Esophagus squamous epithelium (tissue), 5 donors: Measurements from ENCODE around the gene PCDHGA7. TPM values are rescaled to one million over a fixed set of nuclear protein-coding genes. Genes with fewer than 3 reads are reported as not detected.

Experiments
- DNase-seq: peaks from one replicate; lab custom pipeline; 2025; lab: John Stamatoyannopoulos, UW
- H3K27ac ChIP-seq, 4 donors: fragments of 200-600 bp; sonication (generic); one replicate each; pipeline ENCODE4 v1.5.1; 2016 to 2019; ENCODE audit warnings: mild to moderate bottlenecking in 1 of 4
- H3K27me3 ChIP-seq, 4 donors: fragments of 200-600 bp; sonication (generic); 1 replicate in 3 of 4; 2 replicates in 1 of 4; pipeline versions ENCODE4 v1.5.1 to v1.6.0; 2017 to 2021; ENCODE audit warnings: antibody characterized with exemption in 1 of 4
- H3K36me3 ChIP-seq, 3 donors: fragments of 200-600 bp; sonication (generic); one replicate each; pipeline ENCODE4 v1.5.1; 2016 to 2019
- H3K4me1 ChIP-seq, 3 donors: fragments of 200-600 bp; sonication (generic); one replicate each; pipeline ENCODE4 v1.5.1; 2017 to 2019
- H3K4me3 ChIP-seq, 4 donors: fragments of 200-600 bp; sonication (generic); 1 replicate in 3 of 4; 2 replicates in 1 of 4; pipeline ENCODE4 v1.5.1; 2016 to 2019; ENCODE audit warnings: mild to moderate bottlenecking in 2 of 4, moderate library complexity in 1 of 4
- H3K9me3 ChIP-seq, 3 donors: fragments of 200-600 bp; sonication (generic); one replicate each; pipeline ENCODE4 v1.5.1; 2016 to 2019
- CTCF ChIP-seq, 6 experiments: fragments of 450-650 bp in 4 of 6; fragments of 200-600 bp in 2 of 6; sonication (generic) in 2 of 6; IDR thresholded peaks; one replicate each; pipeline ENCODE4 v1.5.1; 2016 to 2019; ENCODE audit warnings: antibody characterized with exemption in 6 of 6, mild to moderate bottlenecking in 4 of 6, moderate library complexity in 4 of 6
- POLR2A ChIP-seq, 4 donors: fragments of 450-650 bp; IDR thresholded peaks; one replicate each; pipeline ENCODE4 v1.6.1; 2017; ENCODE audit warnings: antibody characterized with exemption in 4 of 4, mild to moderate bottlenecking in 4 of 4, moderate library complexity in 3 of 4
- WGBS, 2 donors: methylation state at CpG; one replicate each; pipeline ENCODE4 v1.1.5; 2018; 5-methylcytosine and 5-hydroxymethylcytosine counted together
- intact Hi-C: fragments of 100-400 bp; cut with DNase I; formaldehyde crosslinking; loops from one replicate; pipeline ENCODE4 v1.15.0; 2022
- total RNA-seq, 4 donors: library from RNA; depleted of rRNA; stranded (reverse); fragments of >200 nt; gene quantifications; one replicate each; pipeline ENCODE4 v1.1.0, GENCODE V29; 2016
- donor health status: DM: yes; HTN: yes; CAD: no.

Gene PCDHGA7
- total RNA-seq, 4 donors from 2014 or later = 0.32 to 3.2 (median 2.5) TPM

GRCh38 chr5:141419074-141419880 lies 36.7 kb downstream of the PCDHGA7 start:
- Histone ChIP-seq H3K27me3 (peaks cover 0 to 47% (median 0%) of the 10 kb centered on the region in 4 donors), H3K4me3 (peak overlapping the region in 1 of 4 donors; percentile 57), H3K9me3 (peaks cover 23 to 100% (median 92%) of the 10 kb centered on the region in 3 donors), H3K36me3 (peaks cover 0 to 9% (median 0%) of the 10 kb centered on the region in 3 donors), H3K27ac (no peak overlapping the region), H3K4me1 (peaks cover 0 to 8% (median 0%) of the 10 kb centered on the region in 3 donors)
- DNase-seq = no peak
- no peak for TF ChIP-seq POLR2A (IDR thresholded peaks at IDR 0.05)
- TF ChIP-seq CTCF (IDR thresholded peaks at IDR 0.05) = no peak
- intact Hi-C loops = loop anchor here (10.0 kb wide), 2 partner anchors 106 to 136 kb away; no protein-coding TSS in a partner anchor
- 34 to 47% methylated on average over 8 to 14 of the region's 74 CpGs for WGBS, 2 donors

GRCh38 chr5:141420855-141421488 lies 38.4 kb downstream of the PCDHGA7 start, which contains the start of gene PCDHGA11:
PCDHGA11 (plus strand) TSS chr5:141421051; CDS start chr5:141421228, 177 bp downstream.
- Histone ChIP-seq H3K4me1 (peaks cover 0 to 8% (median 0%) of the 10 kb centered on the region in 3 donors), H3K27me3 (peaks cover 0 to 36% (median 0%) of the 10 kb centered on the region in 4 donors), H3K27ac (no peak within 1 kb of the TSS), H3K36me3 (peaks cover 0 to 9% (median 0%) of the 10 kb centered on the region in 3 donors), H3K9me3 (peaks cover 23 to 100% (median 92%) of the 10 kb centered on the region in 3 donors), H3K4me3 (peak within 1 kb of the TSS in 3 of 4 donors; percentile 24 to 58 (median 31))
- DNase-seq = no peak
- WGBS, 2 donors = 13 to 28% methylated on average over 16 to 31 of the region's 42 CpGs
- TF ChIP-seq CTCF (IDR thresholded peaks at IDR 0.05) (peak in 5 of 6 experiments; percentile 15 to 44 (median 24)), POLR2A (IDR thresholded peaks at IDR 0.05) (no peak)
- intact Hi-C loops = no loop called here

GRCh38 chr5:141421489-141421855 lies 38.9 kb downstream of the PCDHGA7 start:
- Histone ChIP-seq H3K27me3 (peaks cover 0 to 36% (median 0%) of the 10 kb centered on the region in 4 donors), H3K4me1 (peaks cover 0 to 8% (median 0%) of the 10 kb centered on the region in 3 donors), H3K9me3 (peaks cover 23 to 100% (median 93%) of the 10 kb centered on the region in 3 donors), H3K4me3 (peak overlapping the region in 3 of 4 donors; percentile 24 to 58 (median 31)), H3K36me3 (peaks cover 0 to 9% (median 0%) of the 10 kb centered on the region in 3 donors), H3K27ac (no peak overlapping the region)
- DNase-seq = no peak
- TF ChIP-seq CTCF (IDR thresholded peaks at IDR 0.05) = no peak
- no peak for TF ChIP-seq POLR2A (IDR thresholded peaks at IDR 0.05)
- 14 to 16% methylated on average over 12 to 13 of the region's 13 CpGs for WGBS, 2 donors
- intact Hi-C loops = no loop called here

GRCh38 chr5:141422742-141423291 lies 40.3 kb downstream of the PCDHGA7 start:
- peak overlapping the region in 1 of 4 donors; percentile 5 for H3K4me3 ChIP-seq
- H3K27me3 ChIP-seq = peaks cover 0 to 39% (median 0%) of the 10 kb centered on the region in 4 donors
- peaks cover 0 to 8% (median 0%) of the 10 kb centered on the region in 3 donors for H3K4me1 ChIP-seq
- no peak for TF ChIP-seq CTCF (IDR thresholded peaks at IDR 0.05)
- TF ChIP-seq POLR2A (IDR thresholded peaks at IDR 0.05) = no peak
- H3K27ac ChIP-seq = no peak overlapping the region
- H3K36me3 ChIP-seq = peaks cover 0 to 9% (median 0%) of the 10 kb centered on the region in 3 donors
- DNase-seq = no peak
- intact Hi-C loops = no loop called here
- peaks cover 29 to 100% (median 93%) of the 10 kb centered on the region in 3 donors for H3K9me3 ChIP-seq
- WGBS, 2 donors = no CpG with 5 or more reads among the region's 42 CpGs
